ENCODE data around the gene CDH19.
"Not testable (repeated sequence)": the region's sequence is repeated elsewhere in the genome, so short reads cannot be mapped to it uniquely, and the experiment has no call there.

CDH19 gene

GRCh38 chr18:66560094-66560493 is 43.8 kb downstream of the CDH19 start:
- no peak for FAIRE-seq

- no peak for FAIRE-seq
Observed at GRCh38 chr18:66558773-66559172, 45.1 kb downstream of the CDH19 start.

- no peak for FAIRE-seq
Observed at GRCh38 chr18:66557091-66557490, 46.8 kb downstream of the CDH19 start.

GRCh38 chr18:66555585-66555984 is 48.3 kb downstream of the CDH19 start:
- FAIRE-seq: no peak

- no peak for FAIRE-seq
Observed at GRCh38 chr18:66553824-66554223, 50.1 kb downstream of the CDH19 start.

- FAIRE-seq: no peak
Observed at GRCh38 chr18:66550366-66550765, 53.5 kb downstream of the CDH19 start.

GRCh38 chr18:66548747-66549146 is 55.1 kb downstream of the CDH19 start:
- FAIRE-seq: no peak

GRCh38 chr18:66534110-66534509 is 69.8 kb downstream of the CDH19 start:
- FAIRE-seq: no peak

GRCh38 chr18:66533693-66534092 is 70.2 kb downstream of the CDH19 start:
- FAIRE-seq: no peak

GRCh38 chr18:66523219-66523991 is 80.5 kb downstream of the CDH19 start:
- FAIRE-seq: no peak

- no peak for FAIRE-seq
Observed at GRCh38 chr18:66513996-66514395, 89.9 kb downstream of the CDH19 start.

GRCh38 chr18:66511792-66512191 is 92.1 kb downstream of the CDH19 start:
- FAIRE-seq: no peak

- no peak for FAIRE-seq
Observed at GRCh38 chr18:66511289-66511688, 92.6 kb downstream of the CDH19 start.

GRCh38 chr18:66510357-66511045 is 93.4 kb downstream of the CDH19 start:
- FAIRE-seq: peak; percentile 79

GRCh38 chr18:66508937-66509336 is 95.0 kb downstream of the CDH19 start:
- no peak for FAIRE-seq

- no peak for FAIRE-seq
Observed at GRCh38 chr18:66506178-66506577, 97.7 kb downstream of the CDH19 start.

- no peak for FAIRE-seq
Observed at GRCh38 chr18:66497351-66497750, 106.5 kb downstream of the CDH19 start.

GRCh38 chr18:66495844-66496243 is 108.0 kb downstream of the CDH19 start:
- no peak for FAIRE-seq

GRCh38 chr18:66473882-66474281 is 130.0 kb downstream of the CDH19 start:
- no peak for FAIRE-seq

- FAIRE-seq: not testable (repeated sequence)
Observed at GRCh38 chr18:66466184-66466583, 137.7 kb downstream of the CDH19 start.

- FAIRE-seq: no peak
Observed at GRCh38 chr18:66461344-66461743, 142.5 kb downstream of the CDH19 start.

GRCh38 chr18:66457245-66457644 is 146.6 kb downstream of the CDH19 start:
- FAIRE-seq: no peak
